Right lobe of liver (tissue), 6 donors: ENCODE results near the gene TMEM54. TPM values are rescaled to one million over a fixed set of nuclear protein-coding genes. Genes with fewer than 3 reads are reported as not detected.

Experiments
- ATAC-seq, 4 donors: fragments of 200-7000 bp; cut with Tn5 transposase; one replicate each; pipeline ENCODE4 v1.9.1; 2020; ENCODE audit warnings: mild to moderate bottlenecking in 4 of 4, moderate library complexity in 4 of 4
- DNase-seq, 3 donors: peaks; one replicate each; pipeline ENCODE4 v3.0.0-alpha.2; 2020
- H3K27ac ChIP-seq, 3 donors: fragments of 200-600 bp; one replicate each; pipeline ENCODE4 v1.8.0; 2022
- H3K27me3 ChIP-seq, 2 donors: fragments of 200-600 bp; one replicate each; pipeline ENCODE4 v1.8.0; 2022
- H3K36me3 ChIP-seq, 4 donors: fragments of 200-600 bp; sonication (generic) in 1 of 4; one replicate each; pipeline versions ENCODE4 v1.5.1 to v1.8.0; 2017 to 2022; ENCODE audit warnings: control low read depth in 1 of 4
- H3K4me1 ChIP-seq, 4 donors: fragments of 200-600 bp; sonication (generic) in 1 of 4; one replicate each; pipeline versions ENCODE4 v1.5.1 to v1.8.0; 2017 to 2022; ENCODE audit warnings: control low read depth in 1 of 4
- H3K4me3 ChIP-seq, 3 donors: fragments of 200-600 bp; one replicate each; pipeline ENCODE4 v1.8.0; 2022
- H3K9me3 ChIP-seq, 4 donors: fragments of 200-600 bp; sonication (generic) in 1 of 4; one replicate each; pipeline versions ENCODE4 v1.5.1 to v1.8.0; 2017 to 2022; ENCODE audit warnings: control low read depth in 1 of 4
- CTCF ChIP-seq, 4 donors: fragments of 200-600 bp in 3 of 4; fragments of 450-650 bp in 1 of 4; IDR thresholded peaks; one replicate each; pipeline versions ENCODE4 v1.5.1 to v1.8.0; 2016 to 2022; ENCODE audit warnings: antibody characterized with exemption in 4 of 4, mild to moderate bottlenecking in 2 of 4
- POLR2A ChIP-seq: fragments of 450-650 bp; IDR thresholded peaks from one replicate; pipeline ENCODE4 v1.6.1; 2017; ENCODE audit warnings: antibody characterized with exemption, mild to moderate bottlenecking
- WGBS: methylation state at CpG from one replicate; pipeline ENCODE4 v1.1.6; 2018; ENCODE audit warnings: low coverage, low lambda C conversion rate; ENCODE audit not compliant: insufficient coverage; ENCODE audit errors: missing lambda C conversion rate; 5-methylcytosine and 5-hydroxymethylcytosine counted together
- intact Hi-C, 2 donors: fragments of 100-400 bp; cut with DNase I; formaldehyde crosslinking; loops; one replicate each; pipeline versions ENCODE4 v1.11.2 to v1.14.1; 2022
- total RNA-seq, 6 experiments: library from RNA; depleted of rRNA in 2 of 6; stranded (reverse); fragments of >200 nt in 2 of 6; fragmentation: NEBNext Ultra II Directional in 3 of 6; extraction: Animal tissue kit (Norgen Biotek cat#: 25700) in 3 of 6; gene quantifications; one replicate each; pipeline versions ENCODE4 v1.1.0 to v1.2.4, GENCODE V29; 2016 to 2023
- donor health status: DM: no; HTN: yes; CAD: no.
- donor health status: DM: no; HTN: no; CAD: no.
- donor health status: DM: no; HTN: no; CAD: no.
- donor health status: DM: no; HTN: yes; CAD: no.
- donor health status: DM: no; HTN: yes; CAD: no.

Gene TMEM54
- total RNA-seq, 6 experiments from 2014 or later = 3.9 to 14.4 (median 9.0) TPM

- DNase-seq (no peak), ATAC-seq (no peak)
- Histone ChIP-seq H3K4me3 (no peak overlapping the region), H3K36me3 (no peaks in the 10 kb centered on the region), H3K27me3 (no peaks in the 10 kb centered on the region), H3K9me3 (no peaks in the 10 kb centered on the region), H3K27ac (no peak overlapping the region), H3K4me1 (peaks cover 0 to 4% (median under 1%) of the 10 kb centered on the region in 4 donors)
- no peak for TF ChIP-seq POLR2A
- TF ChIP-seq CTCF (IDR thresholded peaks at IDR 0.05) = no peak
- intact Hi-C loops = loop anchor here in 1 of 2 donors (5.0 to 10.0 kb wide), 2 partner anchors 170 to 212 kb away; partner anchors contain the start of gene SYNC
- WGBS = 81% methylated on average over 5 of the region's 5 CpGs
These were observed 26.1 kb downstream of the TMEM54 start for GRCh38 chr1:32874860-32875752.

- no peaks in the 10 kb centered on the region for H3K36me3 ChIP-seq
- no peak overlapping the region for H3K27ac ChIP-seq
- intact Hi-C loops = loop anchor here in 1 of 2 donors (10.0 kb wide), 1 partner anchor 169 kb away; the partner anchor contains the start of gene SYNC
- no peaks in the 10 kb centered on the region for H3K27me3 ChIP-seq
- ATAC-seq (no peak), DNase-seq (no peak)
- peaks cover 0 to 4% (median 2%) of the 10 kb centered on the region in 4 donors for H3K4me1 ChIP-seq
- no peak for TF ChIP-seq CTCF (IDR thresholded peaks at IDR 0.05)
- no peak for TF ChIP-seq POLR2A
- H3K4me3 ChIP-seq = no peak overlapping the region
- WGBS = 75% methylated on average over 4 of the region's 5 CpGs
- H3K9me3 ChIP-seq = no peaks in the 10 kb centered on the region
These were observed 27.7 kb downstream of the TMEM54 start for GRCh38 chr1:32873484-32873883.

GRCh38 chr1:32872192-32872460 lies 29.1 kb downstream of the TMEM54 start:
- Histone ChIP-seq H3K4me1 (peaks cover 0 to 4% (median 2%) of the 10 kb centered on the region in 4 donors), H3K4me3 (no peak overlapping the region), H3K36me3 (no peaks in the 10 kb centered on the region), H3K27ac (no peak overlapping the region), H3K9me3 (no peaks in the 10 kb centered on the region), H3K27me3 (no peaks in the 10 kb centered on the region)
- ATAC-seq (no peak), DNase-seq (peak in 1 of 3 donors; percentile 33)
- TF ChIP-seq CTCF (IDR thresholded peaks at IDR 0.05) (no peak), POLR2A (no peak)
- intact Hi-C loops = loop anchor here in 1 of 2 donors (10.0 kb wide), 1 partner anchor 167 kb away; the partner anchor contains the start of gene SYNC
- WGBS = 46% methylated on average over 6 of the region's 7 CpGs

- peak overlapping the region in 2 of 3 donors; percentile 29 to 42 for H3K4me3 ChIP-seq
- H3K27me3 ChIP-seq = no peaks in the 10 kb centered on the region
- no peaks in the 10 kb centered on the region for H3K9me3 ChIP-seq
- DNase-seq = peak in 1 of 3 donors; percentile 34
- intact Hi-C loops = loop anchor here in 1 of 2 donors (10.0 kb wide), 1 partner anchor 167 kb away; the partner anchor contains the start of gene SYNC
- H3K4me1 ChIP-seq = peaks cover 0 to 4% (median 2%) of the 10 kb centered on the region in 4 donors
- H3K27ac ChIP-seq = no peak overlapping the region
- no peaks in the 10 kb centered on the region for H3K36me3 ChIP-seq
- 37% methylated on average over 5 of the region's 13 CpGs for WGBS
- TF ChIP-seq CTCF (IDR thresholded peaks at IDR 0.05) (no peak), POLR2A (no peak)
- ATAC-seq = no peak
These were observed 29.6 kb downstream of the TMEM54 start for GRCh38 chr1:32871364-32872191.
